DOHH2 (cell line): ENCODE data around the gene SERINC5.
"Not testable (repeated sequence)": the region's sequence is repeated elsewhere in the genome, so short reads cannot be mapped to it uniquely, and the experiment has no call there.

Experiments used
- EZH2phosphoT487 ChIP-seq: fragments of 200-600 bp; sonication (generic); IDR thresholded peaks from 2 replicates; pipeline ENCODE4 v1.6.1; 2017; ENCODE audit warnings: borderline replicate concordance, mild to moderate bottlenecking, antibody characterized with exemption, low read length, moderate library complexity, mixed read lengths
- TF ChIP-seq, protein P1 (sequence below): fragments of 200-600 bp; sonication (generic); IDR thresholded peaks from one replicate; pipeline ENCODE4 v1.5.1; 2014; ENCODE audit warnings: antibody characterized with exemption, mild to moderate bottlenecking, low read depth, low read length; ENCODE audit not compliant: poor library complexity, severe bottlenecking

DNA sequence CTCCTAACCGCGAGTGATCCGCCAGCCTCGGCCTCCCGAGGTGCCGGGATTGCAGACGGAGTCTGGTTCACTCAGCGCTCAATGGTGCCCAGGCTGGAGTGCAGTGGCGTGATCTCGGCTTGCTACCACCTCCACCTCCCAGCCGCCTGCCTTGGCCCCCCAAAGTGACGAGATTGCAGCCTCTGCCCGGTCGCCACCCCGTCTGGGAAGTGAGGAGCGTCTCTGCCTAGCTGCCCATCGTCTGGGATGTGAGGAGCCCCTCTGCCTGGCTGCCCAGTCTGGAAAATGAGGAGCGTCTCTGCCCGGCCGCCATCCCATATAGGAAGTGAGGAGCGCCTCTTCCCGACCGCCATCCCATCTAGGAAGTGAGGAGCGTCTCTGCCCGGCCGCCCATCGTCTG lies 44.9 kb upstream of the SERINC5 start:
- TF ChIP-seq, protein P1, sequence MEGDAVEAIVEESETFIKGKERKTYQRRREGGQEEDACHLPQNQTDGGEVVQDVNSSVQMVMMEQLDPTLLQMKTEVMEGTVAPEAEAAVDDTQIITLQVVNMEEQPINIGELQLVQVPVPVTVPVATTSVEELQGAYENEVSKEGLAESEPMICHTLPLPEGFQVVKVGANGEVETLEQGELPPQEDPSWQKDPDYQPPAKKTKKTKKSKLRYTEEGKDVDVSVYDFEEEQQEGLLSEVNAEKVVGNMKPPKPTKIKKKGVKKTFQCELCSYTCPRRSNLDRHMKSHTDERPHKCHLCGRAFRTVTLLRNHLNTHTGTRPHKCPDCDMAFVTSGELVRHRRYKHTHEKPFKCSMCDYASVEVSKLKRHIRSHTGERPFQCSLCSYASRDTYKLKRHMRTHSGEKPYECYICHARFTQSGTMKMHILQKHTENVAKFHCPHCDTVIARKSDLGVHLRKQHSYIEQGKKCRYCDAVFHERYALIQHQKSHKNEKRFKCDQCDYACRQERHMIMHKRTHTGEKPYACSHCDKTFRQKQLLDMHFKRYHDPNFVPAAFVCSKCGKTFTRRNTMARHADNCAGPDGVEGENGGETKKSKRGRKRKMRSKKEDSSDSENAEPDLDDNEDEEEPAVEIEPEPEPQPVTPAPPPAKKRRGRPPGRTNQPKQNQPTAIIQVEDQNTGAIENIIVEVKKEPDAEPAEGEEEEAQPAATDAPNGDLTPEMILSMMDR, result not testable (repeated sequence)
- not testable (repeated sequence) for TF ChIP-seq EZH2phosphoT487
